ENCODE data around the gene UNC5B.

The UNC5B gene

DNA sequence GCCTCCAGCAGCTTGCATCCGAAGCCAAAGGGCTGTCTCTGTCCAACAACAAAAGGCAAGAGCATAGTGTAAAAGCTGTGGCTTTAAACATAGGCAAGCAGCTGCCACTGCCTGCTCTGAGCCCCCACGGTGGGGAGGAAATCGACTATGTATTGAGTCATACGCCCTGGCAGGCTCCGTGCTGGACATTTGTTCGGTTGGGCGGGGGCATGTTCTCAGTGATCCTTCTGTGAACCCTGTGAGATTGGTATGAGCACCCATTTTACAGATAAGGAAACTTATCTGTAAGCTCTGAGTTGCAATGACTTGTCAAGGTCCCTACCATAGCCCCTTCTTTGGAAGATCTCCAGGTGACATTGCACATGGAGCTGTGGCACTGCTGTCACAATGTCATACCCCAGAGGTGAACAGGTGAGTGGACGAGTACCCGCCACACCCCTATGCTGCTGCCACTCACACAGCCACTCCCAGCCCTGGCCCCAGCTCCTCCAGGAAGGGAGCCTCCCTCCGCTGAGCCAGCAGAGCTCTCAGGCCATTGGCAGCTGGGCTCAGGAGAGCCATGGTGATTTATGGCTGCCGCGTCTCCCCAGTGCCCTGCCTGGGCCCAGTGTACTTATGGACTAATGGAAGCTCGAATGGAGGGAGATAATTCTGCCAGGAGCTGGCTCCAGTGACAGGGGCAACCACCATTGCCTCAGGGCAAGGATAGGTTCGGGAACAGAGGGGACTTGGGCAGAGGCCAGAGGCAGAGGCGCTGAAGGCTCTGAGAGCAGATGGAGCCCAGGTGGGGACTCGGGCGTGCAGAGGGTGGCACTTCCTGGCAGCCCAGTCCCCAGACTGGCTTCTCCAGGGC is 43.7 kb downstream of the UNC5B start:
- TF ChIP-seq, protein P1, sequence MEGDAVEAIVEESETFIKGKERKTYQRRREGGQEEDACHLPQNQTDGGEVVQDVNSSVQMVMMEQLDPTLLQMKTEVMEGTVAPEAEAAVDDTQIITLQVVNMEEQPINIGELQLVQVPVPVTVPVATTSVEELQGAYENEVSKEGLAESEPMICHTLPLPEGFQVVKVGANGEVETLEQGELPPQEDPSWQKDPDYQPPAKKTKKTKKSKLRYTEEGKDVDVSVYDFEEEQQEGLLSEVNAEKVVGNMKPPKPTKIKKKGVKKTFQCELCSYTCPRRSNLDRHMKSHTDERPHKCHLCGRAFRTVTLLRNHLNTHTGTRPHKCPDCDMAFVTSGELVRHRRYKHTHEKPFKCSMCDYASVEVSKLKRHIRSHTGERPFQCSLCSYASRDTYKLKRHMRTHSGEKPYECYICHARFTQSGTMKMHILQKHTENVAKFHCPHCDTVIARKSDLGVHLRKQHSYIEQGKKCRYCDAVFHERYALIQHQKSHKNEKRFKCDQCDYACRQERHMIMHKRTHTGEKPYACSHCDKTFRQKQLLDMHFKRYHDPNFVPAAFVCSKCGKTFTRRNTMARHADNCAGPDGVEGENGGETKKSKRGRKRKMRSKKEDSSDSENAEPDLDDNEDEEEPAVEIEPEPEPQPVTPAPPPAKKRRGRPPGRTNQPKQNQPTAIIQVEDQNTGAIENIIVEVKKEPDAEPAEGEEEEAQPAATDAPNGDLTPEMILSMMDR (IDR thresholded peaks at IDR 0.05; ENCODE audit: low read depth, low read length, missing control alignments), result no peak
- DNase-seq (ENCODE audit: low read depth), result peak; percentile 91
- in situ Hi-C loops (cut with HindIII; ENCODE audit: low sequenced_read_pairs), result no loop called here
- no peak overlapping the region for H3K4me3 ChIP-seq (ENCODE audit: low read depth, low read length)

DNA sequence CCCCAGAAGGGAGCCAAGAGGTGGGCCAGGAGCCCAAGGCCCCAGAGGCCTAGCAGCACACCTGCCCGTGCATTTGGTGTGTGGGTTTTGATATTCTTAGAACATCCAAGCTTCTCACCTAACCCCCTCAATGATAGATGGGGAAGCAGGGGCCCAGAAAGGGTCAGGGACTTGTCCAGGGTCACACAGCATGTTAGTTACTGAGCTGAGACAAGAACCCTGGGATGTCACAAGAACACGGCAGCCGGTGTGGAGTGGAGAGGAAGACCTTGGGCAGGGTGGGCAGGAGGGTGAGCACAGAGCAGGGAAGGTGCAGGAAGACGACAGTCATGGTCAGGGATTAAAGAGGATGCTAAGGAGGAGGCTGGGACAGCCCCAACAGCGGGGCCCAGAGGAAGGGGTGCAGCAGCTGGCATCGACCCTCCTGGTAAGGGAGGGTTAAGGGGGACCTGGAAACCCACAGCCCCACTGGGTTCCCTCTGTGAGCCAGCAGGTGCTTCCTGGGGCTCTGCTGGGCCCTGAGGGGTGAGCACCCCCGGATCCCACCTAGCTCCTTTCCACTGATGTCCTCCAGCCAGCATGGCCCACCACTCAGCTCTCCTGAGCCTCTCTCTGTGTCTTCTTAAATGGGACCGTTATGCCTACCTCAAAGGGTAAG is 44.4 kb downstream of the UNC5B start:
- in situ Hi-C loops (cut with HindIII; ENCODE audit: low sequenced_read_pairs), result no loop called here
- no peak overlapping the region for H3K4me3 ChIP-seq (ENCODE audit: low read depth, low read length)
- DNase-seq (ENCODE audit: low read depth), result no peak
- TF ChIP-seq, protein P1 (IDR thresholded peaks at IDR 0.05; ENCODE audit: low read depth, low read length, missing control alignments), result no peak

DNA sequence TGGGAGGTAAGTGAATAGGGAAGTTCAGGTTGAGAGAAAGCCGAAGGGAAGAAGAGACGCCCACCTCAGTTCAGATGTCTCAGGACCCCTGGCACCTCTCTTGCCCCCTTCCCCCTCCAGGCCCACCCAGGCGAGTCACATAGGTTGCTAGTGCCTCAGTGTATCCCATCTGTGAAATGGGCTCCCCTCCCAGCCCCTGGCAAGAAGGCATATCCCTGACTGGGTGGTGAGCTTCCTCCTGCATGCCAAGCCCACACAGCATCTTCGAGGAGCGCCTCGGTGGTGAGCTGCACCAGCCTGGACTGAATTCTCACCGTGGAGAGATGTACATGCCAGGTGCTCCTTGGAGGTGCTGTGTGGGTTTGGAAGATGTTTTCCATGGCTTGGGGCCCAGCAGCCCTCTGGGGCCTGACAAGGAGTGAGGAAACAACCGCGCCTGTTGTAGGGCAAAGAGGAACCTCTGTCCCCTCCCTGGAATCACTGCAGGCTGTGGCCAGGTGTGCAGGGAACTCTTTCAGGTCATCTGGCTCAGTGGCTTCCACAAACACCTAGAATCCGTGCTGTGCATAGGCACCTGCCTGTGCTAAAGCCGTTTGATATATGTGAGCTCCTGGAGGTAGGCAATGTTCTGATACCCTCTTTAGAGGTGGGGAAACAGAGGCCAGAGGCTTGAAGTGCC is 45.1 kb downstream of the UNC5B start:
- no peak overlapping the region for H3K4me3 ChIP-seq (ENCODE audit: low read depth, low read length)
- in situ Hi-C loops (cut with HindIII; ENCODE audit: low sequenced_read_pairs), result no loop called here
- TF ChIP-seq, protein P1 (IDR thresholded peaks at IDR 0.05; ENCODE audit: low read depth, low read length, missing control alignments), result no peak

DNA sequence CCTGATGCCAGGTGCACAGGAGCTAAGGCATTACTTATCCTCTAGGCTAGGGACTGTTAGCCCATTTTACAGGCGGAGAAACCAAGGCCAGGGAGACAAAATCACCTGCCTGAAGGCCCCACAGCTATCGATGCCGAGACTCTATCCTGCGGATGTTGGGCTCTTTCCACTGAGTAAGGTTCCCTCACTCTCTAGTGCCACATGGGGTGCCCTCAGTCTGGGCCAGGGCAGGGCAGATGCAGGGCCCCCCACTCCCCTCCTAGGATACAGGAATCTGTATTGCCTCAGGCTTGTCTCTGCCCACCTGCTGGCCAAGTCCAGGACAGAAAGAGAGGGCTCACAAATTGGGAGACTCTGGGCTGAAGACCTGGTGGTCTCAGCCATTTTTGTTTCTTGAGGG is 45.7 kb downstream of the UNC5B start:
- TF ChIP-seq, protein P1 (IDR thresholded peaks at IDR 0.05; ENCODE audit: low read depth, low read length, missing control alignments), result no peak
- in situ Hi-C loops (cut with HindIII; ENCODE audit: low sequenced_read_pairs), result no loop called here
- no peak overlapping the region for H3K4me3 ChIP-seq (ENCODE audit: low read depth, low read length)
- no peak for DNase-seq (ENCODE audit: low read depth)

More for the DNA sequence above, 45.1 kb downstream of the UNC5B start:
- DNase-seq (ENCODE audit: low read depth), result no peak

DNA sequence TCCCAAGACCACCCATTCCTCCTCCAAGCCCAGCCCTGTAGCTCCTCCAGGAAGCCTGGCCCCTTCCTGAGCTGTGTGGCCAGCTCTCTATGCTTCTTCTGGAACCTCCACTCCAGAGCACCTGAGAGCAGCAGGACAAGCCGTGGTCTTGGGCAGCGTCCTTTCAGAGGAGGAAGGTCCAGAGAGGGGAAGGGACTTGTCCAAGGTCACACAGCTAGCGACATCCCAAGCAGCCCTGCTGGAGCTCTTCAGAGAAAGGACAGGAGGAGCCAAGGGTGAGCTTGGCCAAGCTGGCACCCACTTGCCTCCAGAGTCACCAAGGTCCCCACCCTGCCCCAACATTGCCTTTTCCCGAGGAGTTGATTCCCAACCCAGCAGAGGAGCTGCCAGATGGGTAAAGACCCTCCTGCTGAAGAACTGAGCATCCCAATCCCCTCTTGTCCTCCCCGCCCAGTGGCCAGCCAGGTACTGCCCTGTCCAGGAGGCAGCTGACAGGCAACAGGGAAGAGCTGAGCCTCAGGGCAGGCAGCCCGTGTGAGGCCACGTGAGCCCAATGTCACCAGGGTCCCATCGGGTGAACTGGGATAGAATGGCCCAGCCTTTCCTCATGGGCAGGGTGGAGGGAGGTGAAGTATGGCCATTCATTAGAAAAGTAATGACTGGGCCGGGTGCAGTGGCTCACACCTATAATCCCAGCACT is 46.2 kb downstream of the UNC5B start:
- TF ChIP-seq, protein P1 (IDR thresholded peaks at IDR 0.05; ENCODE audit: low read depth, low read length, missing control alignments), result no peak
- H3K4me3 ChIP-seq (ENCODE audit: low read depth, low read length), result no peak overlapping the region
- no peak for DNase-seq (ENCODE audit: low read depth)
- in situ Hi-C loops (cut with HindIII; ENCODE audit: low sequenced_read_pairs), result no loop called here

DNA sequence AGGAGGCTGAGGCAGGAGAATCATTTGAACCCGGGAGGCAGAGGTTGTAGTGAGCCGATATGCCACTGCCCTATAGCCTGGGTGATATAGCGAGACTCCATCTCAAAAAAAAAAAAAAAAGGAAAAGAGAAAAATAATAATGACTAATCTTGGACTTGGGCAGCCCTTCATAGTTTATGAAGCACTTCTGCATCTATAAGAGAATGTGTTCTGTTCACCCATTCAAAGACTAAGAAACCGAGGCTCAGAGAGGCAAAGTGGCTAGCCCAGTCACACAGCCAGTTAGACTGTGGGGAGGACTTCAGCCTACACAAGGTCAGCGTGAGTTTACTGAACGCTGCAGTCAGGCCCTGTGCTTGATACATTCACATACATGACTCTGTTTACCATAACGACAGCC is 46.9 kb downstream of the UNC5B start:
- DNase-seq (ENCODE audit: low read depth), result no peak
- in situ Hi-C loops (cut with HindIII; ENCODE audit: low sequenced_read_pairs), result no loop called here
- H3K4me3 ChIP-seq (ENCODE audit: low read depth, low read length), result no peak overlapping the region
- TF ChIP-seq, protein P1 (IDR thresholded peaks at IDR 0.05; ENCODE audit: low read depth, low read length, missing control alignments), result no peak
